Mesothelial cell of epicardium (in vitro differentiated cells): ENCODE measurements around the gene PYGM. TPM values are rescaled to one million over a fixed set of nuclear protein-coding genes. Genes with fewer than 3 reads are reported as not detected.

ENCODE experiments used
- DNase-seq, 2 experiments: peaks; one replicate each; pipeline ENCODE4 v3.0.0; 2021; ENCODE audit warnings: low spot score in 2 of 2; ENCODE audit not compliant: unreplicated experiment in 2 of 2
- H3K27ac Mint-ChIP-seq: 2 replicates; pipeline ENCODE4 v1.8.0; 2021; ENCODE audit warnings: mixed read lengths
- H3K27me3 Mint-ChIP-seq: 2 replicates; pipeline ENCODE4 v1.8.0; 2021; ENCODE audit warnings: low read depth, mixed read lengths
- H3K36me3 Mint-ChIP-seq: 2 replicates; pipeline ENCODE4 v1.8.0; 2021; ENCODE audit warnings: mixed read lengths
- H3K4me1 Mint-ChIP-seq: 2 replicates; pipeline ENCODE4 v1.8.0; 2021; ENCODE audit warnings: mixed read lengths
- H3K4me3 Mint-ChIP-seq: 2 replicates; pipeline ENCODE4 v1.8.0; 2021; ENCODE audit warnings: mild to moderate bottlenecking, moderate library complexity, mixed read lengths
- H3K9me3 Mint-ChIP-seq: 2 replicates; pipeline ENCODE4 v1.8.0; 2021; ENCODE audit warnings: mixed read lengths
- CTCF ChIP-seq: fragments of 200-600 bp; sonication (generic); IDR thresholded peaks from one replicate; pipeline ENCODE4 v1.5.0; 2021; ENCODE audit warnings: antibody characterized with exemption; ENCODE audit not compliant: unreplicated experiment
- total RNA-seq: library from RNA; stranded (reverse); gene quantifications from 3 replicates; pipeline ENCODE4 v1.2.1, GENCODE V29; 2021

The PYGM gene
- total RNA-seq, 1 donor from 2014 or later, result 7.6 TPM

- peaks cover 69% of the 10 kb centered on the region for H3K36me3 Mint-ChIP-seq
- no peak overlapping the region for H3K4me3 Mint-ChIP-seq
- H3K27me3 Mint-ChIP-seq, result no peaks in the 10 kb centered on the region
- DNase-seq, result no peak
- peaks cover 15% of the 10 kb centered on the region for H3K4me1 Mint-ChIP-seq
- no peaks in the 10 kb centered on the region for H3K9me3 Mint-ChIP-seq
- no peak for TF ChIP-seq CTCF
- H3K27ac Mint-ChIP-seq, result no peak overlapping the region
Measured at GRCh38 chr11:64771861-64772260, 12.1 kb upstream of the PYGM start.

- no peak for DNase-seq
- no peak overlapping the region for H3K27ac Mint-ChIP-seq
- TF ChIP-seq CTCF, result no peak
- H3K36me3 Mint-ChIP-seq, result peaks cover 59% of the 10 kb centered on the region
- H3K27me3 Mint-ChIP-seq, result no peaks in the 10 kb centered on the region
- peaks cover under 1% of the 10 kb centered on the region for H3K4me1 Mint-ChIP-seq
- no peaks in the 10 kb centered on the region for H3K9me3 Mint-ChIP-seq
- H3K4me3 Mint-ChIP-seq, result no peak overlapping the region
Measured at GRCh38 chr11:64770120-64770519, 10.3 kb upstream of the PYGM start.

- peaks cover 63% of the 10 kb centered on the region for H3K36me3 Mint-ChIP-seq
- no peak overlapping the region for H3K27ac Mint-ChIP-seq
- no peak overlapping the region for H3K4me3 Mint-ChIP-seq
- no peaks in the 10 kb centered on the region for H3K4me1 Mint-ChIP-seq
- DNase-seq, result no peak
- no peaks in the 10 kb centered on the region for H3K9me3 Mint-ChIP-seq
- no peak for TF ChIP-seq CTCF
- H3K27me3 Mint-ChIP-seq, result no peaks in the 10 kb centered on the region
Measured at GRCh38 chr11:64769283-64769682, 9.5 kb upstream of the PYGM start.

- no peak for TF ChIP-seq CTCF
- DNase-seq, result no peak
- H3K4me3 Mint-ChIP-seq, result no peak overlapping the region
- peaks cover 57% of the 10 kb centered on the region for H3K36me3 Mint-ChIP-seq
- no peaks in the 10 kb centered on the region for H3K9me3 Mint-ChIP-seq
- H3K4me1 Mint-ChIP-seq, result peaks cover 2% of the 10 kb centered on the region
- no peak overlapping the region for H3K27ac Mint-ChIP-seq
- no peaks in the 10 kb centered on the region for H3K27me3 Mint-ChIP-seq
Measured at GRCh38 chr11:64768300-64768694, 8.5 kb upstream of the PYGM start.

DNA sequence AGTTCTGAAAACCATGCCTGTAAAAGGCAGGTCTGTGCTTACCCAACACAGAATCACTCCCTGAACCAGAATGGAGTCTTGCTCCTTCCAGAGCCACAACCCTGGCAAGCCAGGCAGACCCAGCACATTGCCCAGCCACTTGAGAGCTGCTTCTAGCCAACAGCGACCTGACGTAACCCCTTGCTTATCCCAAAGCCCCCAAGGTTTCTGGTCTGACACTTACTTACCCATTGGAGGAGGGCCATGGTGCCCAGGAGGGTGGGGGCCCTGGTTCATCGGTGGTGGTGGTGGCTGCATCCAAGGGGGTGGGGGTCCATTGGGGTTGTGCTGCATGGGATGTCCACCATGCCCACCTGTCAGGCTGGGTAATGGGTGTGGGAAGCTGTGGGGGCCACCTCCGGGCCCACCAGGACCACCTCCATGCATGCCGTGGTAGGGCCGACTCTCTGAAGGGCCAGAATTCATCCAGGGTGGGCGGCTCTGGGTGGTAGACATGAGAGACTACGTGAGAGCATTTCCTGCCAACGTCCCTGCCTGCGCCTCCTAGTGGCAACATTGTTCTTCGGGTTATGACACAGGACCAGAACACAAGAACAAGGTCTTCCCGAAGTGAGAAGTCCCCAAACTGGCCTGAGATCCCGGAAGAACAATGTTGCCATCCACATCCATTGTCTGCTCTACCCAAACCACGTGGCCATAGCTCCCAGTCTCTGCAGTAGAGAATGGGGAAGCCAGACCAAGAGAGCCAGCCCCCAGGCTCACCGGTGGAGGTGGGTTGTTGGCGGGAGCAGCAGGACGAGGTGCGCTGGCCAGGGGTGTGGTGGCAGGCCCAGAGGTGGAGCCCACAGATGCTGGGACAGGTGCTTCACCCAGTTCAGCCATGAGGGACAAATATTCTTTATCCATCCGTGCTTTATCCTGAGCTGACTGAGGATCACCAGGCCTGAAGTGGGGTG is 7.8 kb upstream of the PYGM start:
- peaks cover 2% of the 10 kb centered on the region for H3K4me1 Mint-ChIP-seq
- H3K27ac Mint-ChIP-seq, result peak overlapping the region; percentile 59
- no peak overlapping the region for H3K4me3 Mint-ChIP-seq
- peaks cover 53% of the 10 kb centered on the region for H3K36me3 Mint-ChIP-seq
- DNase-seq, result peak in 1 of 2 experiments; percentile 78
- no peaks in the 10 kb centered on the region for H3K27me3 Mint-ChIP-seq
- H3K9me3 Mint-ChIP-seq, result no peaks in the 10 kb centered on the region
- peak; percentile 91 for TF ChIP-seq CTCF
